Stimulated activated CD4-positive, alpha-beta T cell treated with anti-CD3 and anti-CD28 coated beads, Interleukin-4, amount 100 ng/mL, for 1 hour (primary cell): ENCODE data around the gene GSX1.

Source experiments
- DNase-seq: peaks from one replicate; pipeline ENCODE4 v3.0.0-alpha.2; 2020

GSX1 gene

DNA sequence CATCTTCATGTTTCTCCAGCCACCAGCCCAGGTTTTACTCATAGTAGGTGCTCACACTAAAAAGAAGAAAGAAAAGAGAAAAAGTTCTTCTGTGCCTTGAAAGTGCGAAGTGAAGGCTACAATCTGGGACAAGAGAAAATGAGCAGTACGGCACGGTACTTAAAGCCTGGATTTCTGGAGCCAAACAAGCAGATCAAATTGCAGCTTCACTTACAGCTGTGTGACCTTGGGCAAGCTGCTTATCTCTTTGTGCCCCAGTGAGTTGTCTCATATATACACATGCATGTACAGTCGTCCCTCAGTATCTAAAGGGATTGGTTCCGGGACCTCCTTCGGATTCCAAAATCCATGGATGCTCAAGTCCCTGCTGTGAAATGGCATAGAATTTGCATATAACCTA is 41.8 kb downstream of the GSX1 start:
- no peak for DNase-seq

DNA sequence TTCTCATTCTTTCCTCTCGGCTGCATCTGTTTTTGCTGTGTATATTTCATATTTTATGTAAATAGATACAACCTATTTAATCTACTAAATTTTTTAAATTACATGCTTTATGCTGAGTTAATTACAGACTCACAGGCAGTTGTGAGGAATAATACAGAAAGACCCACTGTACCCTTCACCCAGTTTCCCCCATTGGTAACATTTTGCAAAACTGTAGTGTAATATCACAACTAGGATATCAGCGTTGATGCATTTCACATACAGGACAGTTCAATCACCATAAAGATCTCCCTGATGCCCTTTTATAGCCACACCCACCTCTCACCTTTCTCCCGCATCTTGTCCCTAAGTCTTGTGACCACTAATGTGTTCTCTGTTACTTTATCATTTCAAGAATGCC is 43.5 kb downstream of the GSX1 start:
- DNase-seq: no peak

DNA sequence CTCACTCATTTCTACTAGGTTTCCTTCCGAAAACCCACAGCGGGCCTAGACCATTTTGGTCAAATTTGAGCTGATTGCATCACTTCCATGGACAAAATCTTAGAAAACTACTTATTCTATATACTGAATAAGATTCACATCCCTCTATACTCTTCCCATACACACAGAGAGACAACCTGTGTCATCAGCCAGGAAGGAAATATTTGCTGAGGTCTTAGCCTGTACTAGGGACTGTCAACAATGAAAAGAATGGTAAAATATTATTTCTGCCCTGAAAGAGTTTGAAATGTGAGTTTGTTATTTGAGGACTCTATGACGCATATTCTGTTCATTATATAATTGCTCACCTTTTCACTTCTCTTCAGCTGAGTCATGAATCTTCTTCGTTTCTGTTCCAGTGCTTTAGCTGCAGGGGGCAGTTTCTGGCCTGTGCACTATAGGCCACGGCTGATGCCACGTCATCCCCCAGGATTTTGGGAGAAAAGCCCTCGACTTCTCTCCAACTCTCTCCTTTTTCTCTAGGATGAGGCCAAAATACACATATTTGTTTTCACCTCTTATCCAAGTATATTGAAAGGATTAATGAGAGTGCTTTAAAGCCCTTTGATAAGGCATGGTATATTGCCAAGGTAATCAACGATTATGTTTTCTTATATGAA is 47.7 kb downstream of the GSX1 start:
- DNase-seq: no peak

DNA sequence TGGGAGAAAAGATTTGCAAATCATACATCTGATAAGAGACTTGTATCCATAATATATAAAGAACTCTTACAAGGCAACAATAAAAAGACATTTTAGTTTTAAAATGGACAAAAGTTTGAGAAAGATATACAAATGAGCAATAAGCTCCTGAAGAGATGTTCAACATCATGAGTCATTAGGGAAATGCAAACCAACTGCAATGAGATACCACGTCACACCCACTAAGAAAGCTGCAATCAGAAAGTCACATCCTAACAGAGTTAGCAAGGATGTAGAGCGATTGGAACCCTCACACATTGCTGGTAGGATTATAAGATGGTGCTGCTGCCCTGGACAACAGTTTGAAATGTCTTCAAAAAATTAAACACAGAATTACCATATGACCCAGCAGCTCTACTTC is 50.3 kb downstream of the GSX1 start:
- DNase-seq: no peak
